HG03025 (cell line): Measurements from ENCODE around the gene LMO3.
A peak's percentile ranks its signal among the peaks of the same experiment; 100 is the strongest.

ENCODE experiments used
- ATAC-seq: cut with Tn5 transposase; IDR thresholded peaks from one replicate; pipeline ENCODE4 v1.9.1; 2021; ENCODE audit warnings: mild to moderate bottlenecking, moderate library complexity; ENCODE audit not compliant: unreplicated experiment, low FRiP score

The LMO3 gene

GRCh38 chr12:16606117-16606200 is at the start of gene LMO3:
Gene LMO3 (minus strand): TSS chr12:16606162. CDS start chr12:16600860, 5,302 bp downstream.
- ATAC-seq = no peak

- ATAC-seq = peak; percentile 94
These were observed 30.6 kb upstream of the LMO3 start for GRCh38 chr12:16636435-16637055.

GRCh38 chr12:16634786-16635185 is 28.8 kb upstream of the LMO3 start:
- no peak for ATAC-seq

- ATAC-seq = no peak
These were observed 21.0 kb upstream of the LMO3 start for GRCh38 chr12:16626991-16627390.

- ATAC-seq = no peak
These were observed 16.4 kb upstream of the LMO3 start for GRCh38 chr12:16622338-16622737.

- ATAC-seq = no peak
These were observed 13.6 kb upstream of the LMO3 start for GRCh38 chr12:16619537-16619936.

- ATAC-seq = no peak
These were observed 12.3 kb upstream of the LMO3 start for GRCh38 chr12:16618256-16618655.

GRCh38 chr12:16613199-16613598 is 7.2 kb upstream of the LMO3 start:
- ATAC-seq = no peak

- ATAC-seq = no peak
These were observed 6.7 kb upstream of the LMO3 start for GRCh38 chr12:16612647-16613046.

GRCh38 chr12:16611146-16611545 is 5.2 kb upstream of the LMO3 start:
- ATAC-seq = no peak

- ATAC-seq = no peak
These were observed 4.8 kb upstream of the LMO3 start for GRCh38 chr12:16610743-16611142.

GRCh38 chr12:16610001-16610585 is 4.1 kb upstream of the LMO3 start:
- ATAC-seq = no peak

GRCh38 chr12:16608946-16609539 is 3.1 kb upstream of the LMO3 start:
- no peak for ATAC-seq

- no peak for ATAC-seq
These were observed 2.2 kb upstream of the LMO3 start for GRCh38 chr12:16607906-16608775.

GRCh38 chr12:16606991-16607390 is 1.0 kb upstream of the LMO3 start:
- no peak for ATAC-seq

- ATAC-seq = no peak
These were observed 363 bp upstream of the LMO3 start for GRCh38 chr12:16606201-16606849.

- no peak for ATAC-seq
These were observed 283 bp downstream of the LMO3 start for GRCh38 chr12:16605642-16606116.

GRCh38 chr12:16604596-16605252 is 1.2 kb downstream of the LMO3 start:
- no peak for ATAC-seq

GRCh38 chr12:16603916-16604575 is 1.9 kb downstream of the LMO3 start:
- no peak for ATAC-seq

GRCh38 chr12:16603260-16603915 is 2.6 kb downstream of the LMO3 start:
- ATAC-seq = no peak
